Measurements from ENCODE around the gene CYP4F22.
"Not testable (repeated sequence)": the region's sequence is repeated elsewhere in the genome, so short reads cannot be mapped to it uniquely, and the experiment has no call there.

The CYP4F22 gene

GRCh38 chr19:15533522-15533830 lies 25.2 kb downstream of the CYP4F22 start:
- in situ Hi-C loops (cut with MboI; ENCODE audit: low sequenced_read_pairs) = not testable (repeated sequence)

- in situ Hi-C loops (cut with MboI; ENCODE audit: low sequenced_read_pairs) = no loop called here
These were observed 26.9 kb downstream of the CYP4F22 start for GRCh38 chr19:15534957-15535864.

- in situ Hi-C loops (cut with MboI; ENCODE audit: low sequenced_read_pairs) = no loop called here
These were observed 28.0 kb downstream of the CYP4F22 start for GRCh38 chr19:15536350-15536749.

- in situ Hi-C loops (cut with MboI; ENCODE audit: low sequenced_read_pairs) = no loop called here
These were observed 30.4 kb downstream of the CYP4F22 start for GRCh38 chr19:15538774-15539173.

- in situ Hi-C loops (cut with MboI; ENCODE audit: low sequenced_read_pairs) = no loop called here
These were observed 31.3 kb downstream of the CYP4F22 start for GRCh38 chr19:15539638-15540037.

GRCh38 chr19:15540435-15540834 lies 32.1 kb downstream of the CYP4F22 start:
- in situ Hi-C loops (cut with MboI; ENCODE audit: low sequenced_read_pairs) = no loop called here

- in situ Hi-C loops (cut with MboI; ENCODE audit: low sequenced_read_pairs) = no loop called here
These were observed 36.0 kb downstream of the CYP4F22 start for GRCh38 chr19:15544283-15544682.

GRCh38 chr19:15544970-15545369 lies 36.6 kb downstream of the CYP4F22 start:
- in situ Hi-C loops (cut with MboI; ENCODE audit: low sequenced_read_pairs) = no loop called here

GRCh38 chr19:15548648-15549047 lies 40.3 kb downstream of the CYP4F22 start:
- in situ Hi-C loops (cut with MboI; ENCODE audit: low sequenced_read_pairs) = no loop called here

GRCh38 chr19:15549581-15549980 lies 41.3 kb downstream of the CYP4F22 start:
- in situ Hi-C loops (cut with MboI; ENCODE audit: low sequenced_read_pairs) = no loop called here

- in situ Hi-C loops (cut with MboI; ENCODE audit: low sequenced_read_pairs) = loop anchor here (10.0 kb wide), 1 partner anchor 385 kb away; no protein-coding TSS in a partner anchor
These were observed 41.9 kb downstream of the CYP4F22 start for GRCh38 chr19:15550273-15550672.

GRCh38 chr19:15550929-15551292 lies 42.6 kb downstream of the CYP4F22 start:
- in situ Hi-C loops (cut with MboI; ENCODE audit: low sequenced_read_pairs) = loop anchor here (10.0 kb wide), 1 partner anchor 386 kb away; no protein-coding TSS in a partner anchor

- in situ Hi-C loops (cut with MboI; ENCODE audit: low sequenced_read_pairs) = loop anchor here (10.0 kb wide), 1 partner anchor 387 kb away; no protein-coding TSS in a partner anchor
These were observed 43.1 kb downstream of the CYP4F22 start for GRCh38 chr19:15551293-15552004.

GRCh38 chr19:15555021-15555420 lies 46.7 kb downstream of the CYP4F22 start:
- in situ Hi-C loops (cut with MboI; ENCODE audit: low sequenced_read_pairs) = loop anchor here (10.0 kb wide), 1 partner anchor 390 kb away; no protein-coding TSS in a partner anchor

GRCh38 chr19:15555759-15556633 lies 47.7 kb downstream of the CYP4F22 start:
- in situ Hi-C loops (cut with MboI; ENCODE audit: low sequenced_read_pairs) = loop anchor here (10.0 kb wide), 1 partner anchor 391 kb away; no protein-coding TSS in a partner anchor

GRCh38 chr19:15556634-15557181 lies 48.4 kb downstream of the CYP4F22 start:
- in situ Hi-C loops (cut with MboI; ENCODE audit: low sequenced_read_pairs) = loop anchor here (10.0 kb wide), 1 partner anchor 392 kb away; no protein-coding TSS in a partner anchor

- in situ Hi-C loops (cut with MboI; ENCODE audit: low sequenced_read_pairs) = loop anchor here (10.0 kb wide), 1 partner anchor 392 kb away; no protein-coding TSS in a partner anchor
These were observed 48.9 kb downstream of the CYP4F22 start for GRCh38 chr19:15557223-15557622.

- in situ Hi-C loops (cut with MboI; ENCODE audit: low sequenced_read_pairs) = no loop called here
These were observed 53.8 kb downstream of the CYP4F22 start for GRCh38 chr19:15562145-15562544.

GRCh38 chr19:15562861-15563260 lies 54.5 kb downstream of the CYP4F22 start:
- in situ Hi-C loops (cut with MboI; ENCODE audit: low sequenced_read_pairs) = no loop called here

- in situ Hi-C loops (cut with MboI; ENCODE audit: low sequenced_read_pairs) = no loop called here
These were observed 55.0 kb downstream of the CYP4F22 start for GRCh38 chr19:15563325-15563794.

Measured in HL-60/S4 treated with phorbol 12-myristate 13-acetate at 8.2 ng/mL for 4 days and 3 days (cell line).